Measurements from ENCODE around the gene CEACAM18.

DNA sequence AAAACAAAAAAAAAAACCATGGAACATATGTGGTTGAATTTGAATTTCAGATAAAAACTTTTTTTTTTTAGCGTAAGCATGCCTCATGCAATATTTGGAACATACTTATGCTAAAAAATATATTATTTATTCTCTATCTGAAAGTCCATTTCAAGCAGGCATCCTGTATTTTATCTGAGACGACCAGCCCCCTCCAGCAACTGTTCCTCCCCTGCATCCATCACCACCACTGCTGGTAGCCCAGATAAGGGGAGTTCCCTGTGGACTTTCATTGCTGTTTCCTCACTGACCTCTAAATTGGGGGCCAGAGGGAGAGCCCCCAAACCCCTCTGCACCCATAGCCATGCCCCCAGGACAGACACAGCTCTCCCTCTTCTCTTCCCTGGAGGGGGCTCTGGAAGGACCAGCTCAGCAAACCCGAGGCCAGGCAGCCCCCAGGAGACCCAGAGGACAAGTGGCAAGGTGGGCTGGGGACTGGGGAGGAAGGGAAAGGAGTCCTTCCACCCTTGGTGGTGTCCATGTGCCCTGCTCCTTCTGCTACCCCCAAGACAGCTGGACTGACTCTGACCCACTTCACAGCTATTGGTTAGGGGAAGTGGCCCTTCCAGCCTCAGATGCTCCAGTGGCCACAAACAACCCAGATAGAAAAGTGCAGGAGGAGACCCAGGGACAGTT is 29.9 kb downstream of the CEACAM18 start:
- TF ChIP-seq NR2C1 (IDR thresholded peaks at IDR 0.05) (no peak), TARDBP (IDR thresholded peaks at IDR 0.05; ENCODE audit: borderline replicate concordance) (no peak), TAF1 (IDR thresholded peaks at IDR 0.05; ENCODE audit: borderline replicate concordance, low read depth, low read length) (no peak), RFX5 (IDR thresholded peaks at IDR 0.05; ENCODE audit: low read depth, low read length) (no peak), TCF12 (IDR thresholded peaks at IDR 0.05; ENCODE audit: low read depth, low read length) (no peak), SP1 (IDR thresholded peaks at IDR 0.05; ENCODE audit: low read depth, low read length) (no peak), POLR2AphosphoS5 (IDR thresholded peaks at IDR 0.05; ENCODE audit: low read length) (no peak), SMAD1 (IDR thresholded peaks at IDR 0.05; ENCODE audit: low read depth, partially characterized antibody) (no peak), CBX3 (IDR thresholded peaks at IDR 0.05; ENCODE audit: borderline replicate concordance, low read depth) (no peak), HDGF (IDR thresholded peaks at IDR 0.05) (no peak), ZNF384 (IDR thresholded peaks at IDR 0.05; ENCODE audit: borderline replicate concordance, low read depth, low read length) (no peak)
- TF ChIP-seq, protein P1, sequence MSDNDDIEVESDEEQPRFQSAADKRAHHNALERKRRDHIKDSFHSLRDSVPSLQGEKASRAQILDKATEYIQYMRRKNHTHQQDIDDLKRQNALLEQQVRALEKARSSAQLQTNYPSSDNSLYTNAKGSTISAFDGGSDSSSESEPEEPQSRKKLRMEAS (IDR thresholded peaks at IDR 0.05; ENCODE audit: low read depth, low read length): no peak

All from GM12878 (cell line).